GM18867 (cell line): ENCODE measurements around the gene EPSTI1.
"Not testable (repeated sequence)": the region's sequence is repeated elsewhere in the genome, so short reads cannot be mapped to it uniquely, and the experiment has no call there.

Experiments
- ATAC-seq: cut with Tn5 transposase; IDR thresholded peaks from one replicate; pipeline ENCODE4 v1.9.1; 2021; ENCODE audit warnings: mild to moderate bottlenecking, moderate library complexity; ENCODE audit not compliant: unreplicated experiment

The EPSTI1 gene, protein sequence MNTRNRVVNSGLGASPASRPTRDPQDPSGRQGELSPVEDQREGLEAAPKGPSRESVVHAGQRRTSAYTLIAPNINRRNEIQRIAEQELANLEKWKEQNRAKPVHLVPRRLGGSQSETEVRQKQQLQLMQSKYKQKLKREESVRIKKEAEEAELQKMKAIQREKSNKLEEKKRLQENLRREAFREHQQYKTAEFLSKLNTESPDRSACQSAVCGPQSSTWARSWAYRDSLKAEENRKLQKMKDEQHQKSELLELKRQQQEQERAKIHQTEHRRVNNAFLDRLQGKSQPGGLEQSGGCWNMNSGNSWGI

DNA sequence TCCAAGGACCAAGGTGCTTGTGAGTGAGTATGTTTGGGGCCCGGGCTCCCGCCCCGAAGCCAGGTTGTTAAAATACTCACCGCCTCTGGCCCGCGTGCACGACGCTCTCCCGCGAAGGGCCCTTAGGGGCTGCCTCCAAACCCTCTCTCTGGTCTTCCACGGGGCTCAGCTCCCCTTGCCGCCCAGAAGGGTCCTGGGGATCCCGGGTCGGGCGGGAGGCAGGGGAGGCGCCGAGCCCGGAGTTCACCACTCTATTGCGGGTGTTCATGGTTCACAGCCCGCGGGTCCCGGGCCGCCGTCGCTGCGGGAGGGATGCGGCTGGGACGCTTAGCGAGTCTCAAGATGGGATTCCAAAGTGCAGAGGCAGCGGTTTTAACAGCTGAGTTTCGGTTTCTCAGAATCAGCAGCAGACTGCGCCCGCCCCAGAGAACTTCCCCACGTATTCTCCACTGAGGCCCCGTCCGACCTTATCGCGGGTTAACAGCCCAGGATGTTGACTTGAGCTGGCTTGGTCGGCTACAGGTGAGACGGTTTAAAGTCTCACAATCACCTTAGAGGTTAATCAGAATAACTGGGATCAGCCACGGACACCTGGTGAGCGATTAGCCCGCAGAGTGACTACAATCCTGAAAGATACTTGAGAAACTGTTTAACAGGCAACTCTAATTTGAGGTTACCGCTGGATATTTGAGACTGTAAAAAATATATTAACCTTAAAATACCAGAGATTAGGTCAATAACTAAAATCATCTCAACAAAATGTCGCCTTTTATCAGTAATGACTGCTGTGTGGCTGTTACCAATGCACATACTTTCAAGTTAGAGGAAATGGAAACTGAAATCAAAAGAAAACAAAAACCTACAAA lies at the start of gene EPSTI1:
TSS of gene EPSTI1 (minus strand) at position 344 of the 866 bp plus-strand sequence. CDS start at position 268, 76 bp downstream.
- ATAC-seq: peak; percentile 75

DNA sequence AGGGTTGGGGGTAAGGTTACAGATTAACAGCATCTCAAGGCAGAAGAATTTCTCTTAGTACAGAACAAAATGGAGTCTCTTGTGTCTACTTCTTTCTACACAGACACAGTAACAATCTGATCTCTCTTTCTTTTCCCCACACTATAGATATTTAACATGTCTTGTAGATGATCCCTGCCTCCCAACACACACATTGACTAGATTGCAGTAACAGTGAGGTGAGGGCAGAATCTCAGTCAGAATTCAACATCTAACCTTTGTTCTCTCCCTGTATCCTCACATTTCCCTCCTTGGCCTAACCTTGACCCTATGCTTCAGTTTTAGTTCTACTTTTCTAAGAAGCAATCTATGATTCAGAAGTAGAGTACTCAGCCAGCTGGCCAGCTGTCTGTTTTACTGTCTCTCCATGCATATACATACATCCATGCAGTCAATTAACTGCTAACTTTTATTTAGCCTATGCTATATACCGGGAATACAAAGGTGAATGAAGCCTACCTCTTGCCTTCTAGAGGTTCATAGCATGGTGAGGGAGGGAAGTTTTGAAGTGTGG lies 49.4 kb upstream of the EPSTI1 start:
- peak; percentile 69 for ATAC-seq

DNA sequence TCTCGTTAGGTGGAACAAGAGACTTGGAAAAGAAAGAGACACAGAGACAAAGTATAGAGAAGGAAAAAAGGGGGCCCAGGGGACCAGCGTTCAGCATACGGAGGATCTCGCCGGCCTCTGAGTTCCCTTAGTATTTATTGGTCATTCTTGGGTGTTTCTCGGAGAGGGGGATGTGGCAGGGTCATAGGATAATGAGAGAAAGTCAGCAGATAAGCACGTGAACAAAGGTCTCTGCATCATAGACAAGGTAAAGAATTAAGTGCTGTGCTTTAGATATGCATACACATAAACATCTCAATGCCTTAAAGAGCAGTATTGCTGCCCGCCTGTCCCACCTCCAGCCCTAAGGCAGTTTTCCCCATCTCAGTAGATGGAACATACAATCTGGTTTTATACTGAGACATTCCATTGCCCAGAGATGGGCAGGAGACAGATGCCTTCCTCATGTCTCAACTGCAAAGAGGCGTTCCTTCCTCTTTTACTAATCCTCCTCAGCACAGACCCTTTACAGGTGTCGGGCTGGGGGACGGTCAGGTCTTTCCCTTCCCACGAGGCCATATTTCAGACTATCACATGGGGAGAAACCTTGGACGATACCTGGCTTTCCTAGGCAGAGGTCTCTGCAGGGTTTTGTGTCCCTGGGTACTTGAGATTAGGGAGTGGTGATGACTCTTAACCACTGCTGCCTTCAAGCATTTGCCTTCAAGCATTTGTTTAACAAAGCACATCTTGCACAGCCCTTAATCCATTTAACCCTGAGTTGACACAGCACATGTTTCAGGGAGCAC lies 48.7 kb upstream of the EPSTI1 start:
- ATAC-seq: not testable (repeated sequence)

DNA sequence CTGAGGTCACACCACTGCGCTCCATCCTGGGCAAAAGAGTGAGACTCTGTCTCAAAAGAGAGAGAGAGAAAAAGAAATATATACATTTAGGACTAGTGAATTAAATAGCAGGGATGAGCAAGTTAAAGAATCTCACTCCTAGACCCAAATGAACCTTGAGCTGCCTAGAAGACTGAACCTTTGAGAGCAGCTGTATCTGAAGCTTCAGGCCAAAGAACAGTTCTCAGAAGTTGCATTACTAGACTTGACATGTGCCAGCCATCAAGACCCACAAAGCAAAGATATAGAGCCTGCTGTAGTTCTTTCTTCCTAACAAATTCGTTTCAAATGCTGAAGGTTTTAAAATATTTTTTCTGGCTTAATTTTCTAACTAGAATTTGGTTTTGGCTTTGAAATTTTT lies 47.9 kb upstream of the EPSTI1 start:
- no peak for ATAC-seq

DNA sequence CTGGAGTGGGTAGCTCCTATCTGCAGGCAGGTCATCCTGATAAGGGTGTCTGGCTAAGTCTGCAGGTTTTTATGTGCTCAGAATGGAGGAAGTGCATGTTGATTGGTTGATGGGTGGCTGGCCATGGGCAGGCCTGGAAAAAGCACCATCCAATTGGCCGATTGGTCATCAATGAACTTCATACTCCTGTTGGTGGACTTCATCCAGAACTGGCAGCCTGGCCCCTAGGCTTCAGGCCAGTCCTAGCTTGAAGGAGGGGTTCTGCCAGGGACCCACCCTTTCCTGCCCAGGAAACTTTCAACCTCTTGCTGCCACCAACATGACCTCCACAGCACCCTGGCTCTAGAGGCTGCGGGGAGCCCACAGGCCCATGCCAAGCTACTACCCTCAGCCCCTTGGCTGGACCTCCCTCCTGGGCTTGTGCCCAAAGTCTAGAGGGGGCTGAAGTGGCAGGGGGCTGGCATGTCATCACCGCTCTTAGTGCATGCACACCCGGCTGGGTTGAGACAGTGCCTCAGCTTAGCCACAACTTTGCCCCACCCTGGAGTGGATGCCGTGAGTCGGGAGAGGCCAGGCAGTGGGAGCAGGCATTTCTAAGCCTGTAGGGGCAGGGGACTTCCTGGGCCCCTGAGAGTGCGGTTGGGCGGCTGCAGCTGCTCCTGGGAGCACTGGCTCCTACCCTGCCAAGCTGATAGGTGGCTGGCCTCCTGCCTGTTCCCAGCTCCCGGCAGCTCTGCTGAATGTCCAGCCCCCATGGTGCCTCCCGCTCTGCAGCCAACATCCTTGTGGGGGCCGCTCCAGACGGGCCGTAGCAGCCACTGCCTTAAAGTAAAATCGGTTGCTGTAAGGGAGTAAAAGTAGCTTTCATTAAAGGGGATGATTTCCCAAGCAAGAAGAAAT lies 44.6 kb upstream of the EPSTI1 start:
- no peak for ATAC-seq

DNA sequence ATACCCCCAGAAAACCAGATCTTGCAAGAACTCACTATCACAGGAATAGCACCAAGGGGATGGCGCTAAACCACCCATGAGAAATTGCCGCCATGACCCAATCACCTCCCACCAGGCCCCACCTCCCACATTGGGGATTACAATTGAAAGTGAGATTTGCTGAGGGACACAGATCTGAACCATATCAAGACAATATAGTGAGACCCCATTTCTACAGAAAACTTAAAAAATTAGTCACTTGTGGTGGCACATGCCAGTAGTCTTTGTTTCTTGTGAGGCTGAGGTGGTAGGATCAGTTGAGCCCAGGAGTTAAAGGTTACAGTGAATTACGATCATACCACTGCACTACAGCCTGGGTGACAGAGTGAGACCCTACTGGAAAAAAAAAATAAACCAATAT lies 41.0 kb upstream of the EPSTI1 start:
- no peak for ATAC-seq

DNA sequence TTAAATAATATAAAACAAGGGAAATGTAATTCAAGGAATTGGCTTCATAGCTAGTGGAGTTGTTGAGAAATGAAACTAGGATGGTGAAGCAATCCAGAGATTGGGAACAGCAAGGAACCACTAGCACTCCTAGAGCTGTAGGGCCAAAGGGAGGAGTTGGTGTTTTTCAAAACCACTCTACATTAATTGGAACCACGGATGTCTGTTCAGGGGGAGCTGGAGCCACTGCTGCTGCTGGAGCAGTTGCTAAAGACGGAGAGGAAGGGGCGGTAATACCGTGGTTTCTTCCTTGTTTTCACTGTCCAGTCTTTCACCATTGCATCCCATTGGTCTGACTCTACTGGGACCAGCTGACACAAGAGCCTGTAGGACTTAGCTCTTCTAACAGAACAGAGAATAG lies 39.8 kb upstream of the EPSTI1 start:
- ATAC-seq: no peak

DNA sequence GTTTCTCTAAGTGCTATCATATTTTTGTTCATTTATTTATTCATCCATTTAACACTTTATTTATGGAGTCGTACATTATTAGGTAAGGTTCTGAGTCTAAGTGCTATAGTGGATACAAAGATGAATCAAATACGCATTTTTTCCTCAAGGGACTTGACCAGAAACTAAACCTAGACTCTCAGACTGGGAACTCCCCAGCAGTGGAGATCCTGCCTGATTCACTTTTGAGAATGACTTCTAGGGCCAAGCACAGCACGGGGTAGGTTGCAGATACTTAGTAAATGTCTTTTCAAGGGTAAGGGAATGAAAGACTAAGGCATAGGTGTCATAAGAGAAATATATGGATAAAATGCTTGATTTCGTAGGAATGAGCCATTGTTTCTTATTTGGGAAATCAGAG lies 38.5 kb upstream of the EPSTI1 start:
- no peak for ATAC-seq

DNA sequence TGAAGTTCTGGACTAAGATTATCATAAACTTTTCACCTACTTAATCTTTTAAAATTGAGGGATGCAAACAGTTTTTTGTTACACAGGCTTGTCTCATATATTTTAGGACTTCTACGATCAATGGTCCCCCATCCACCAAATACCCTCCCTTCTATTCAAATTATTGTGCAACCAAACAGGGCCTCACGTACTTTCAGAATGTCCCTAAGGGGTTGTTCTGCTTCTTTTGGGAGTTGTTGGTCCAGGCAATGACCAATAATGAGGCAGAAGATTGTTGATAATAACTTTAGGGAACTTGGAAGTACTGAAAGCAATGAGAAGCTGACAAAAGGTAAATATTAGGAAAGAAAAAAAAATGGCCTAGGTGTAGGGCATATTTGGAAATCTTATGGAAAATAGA lies 34.2 kb upstream of the EPSTI1 start:
- no peak for ATAC-seq

DNA sequence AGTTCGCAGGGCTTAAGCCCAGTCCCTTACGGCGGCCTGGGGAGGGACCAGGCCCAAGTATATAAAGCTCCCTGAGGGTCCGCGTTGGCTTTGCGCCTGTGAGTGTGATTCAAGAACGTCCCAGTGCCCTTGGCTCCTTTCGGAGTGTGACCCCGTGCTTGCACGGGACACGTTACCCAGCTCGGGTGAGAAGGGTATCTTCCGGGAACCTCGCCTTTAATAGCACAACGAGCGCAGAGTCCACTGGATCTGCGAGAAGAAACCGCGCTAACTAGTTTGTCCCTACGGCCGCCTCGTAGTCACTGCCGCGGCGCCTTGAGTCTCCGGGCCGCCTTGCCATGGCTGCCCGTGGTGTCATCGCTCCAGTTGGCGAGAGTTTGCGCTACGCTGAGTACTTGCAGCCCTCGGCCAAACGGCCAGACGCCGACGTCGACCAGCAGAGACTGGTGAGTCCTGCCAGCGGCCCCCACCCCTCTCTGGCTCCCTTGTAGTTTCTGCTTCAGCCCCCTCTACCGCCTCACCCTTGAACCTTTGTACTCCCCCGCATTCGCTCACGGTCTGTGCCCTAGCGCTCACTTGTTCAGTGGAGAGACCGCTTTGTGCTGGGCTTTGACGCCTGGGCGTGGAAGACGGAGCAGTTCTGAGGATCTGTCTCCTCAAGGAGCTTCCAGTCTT lies 31.4 kb upstream of the EPSTI1 start, which contains the start of gene DNAJC15:
TSS of gene DNAJC15 (plus strand) at position 298 of the 675 bp plus-strand sequence. CDS start at position 339, 41 bp downstream.
- peak; percentile 87 for ATAC-seq

DNA sequence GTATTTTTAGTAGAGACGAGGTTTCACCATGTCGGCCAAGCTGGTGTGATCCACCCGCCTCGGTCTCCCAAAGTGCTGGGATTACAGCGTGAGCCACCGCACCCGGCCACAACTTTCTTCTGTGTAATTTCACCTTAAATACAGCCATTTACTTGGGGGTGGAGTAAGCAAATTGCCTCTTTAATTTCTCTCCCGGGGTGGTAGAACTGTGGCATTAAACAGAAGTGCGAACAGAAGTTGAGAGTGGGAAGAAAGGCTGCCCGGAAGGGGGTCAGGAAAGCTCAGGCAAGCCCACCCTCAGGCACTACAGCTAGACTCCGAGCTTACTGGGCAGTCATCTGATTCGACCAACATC lies 30.9 kb upstream of the EPSTI1 start:
- ATAC-seq: no peak

DNA sequence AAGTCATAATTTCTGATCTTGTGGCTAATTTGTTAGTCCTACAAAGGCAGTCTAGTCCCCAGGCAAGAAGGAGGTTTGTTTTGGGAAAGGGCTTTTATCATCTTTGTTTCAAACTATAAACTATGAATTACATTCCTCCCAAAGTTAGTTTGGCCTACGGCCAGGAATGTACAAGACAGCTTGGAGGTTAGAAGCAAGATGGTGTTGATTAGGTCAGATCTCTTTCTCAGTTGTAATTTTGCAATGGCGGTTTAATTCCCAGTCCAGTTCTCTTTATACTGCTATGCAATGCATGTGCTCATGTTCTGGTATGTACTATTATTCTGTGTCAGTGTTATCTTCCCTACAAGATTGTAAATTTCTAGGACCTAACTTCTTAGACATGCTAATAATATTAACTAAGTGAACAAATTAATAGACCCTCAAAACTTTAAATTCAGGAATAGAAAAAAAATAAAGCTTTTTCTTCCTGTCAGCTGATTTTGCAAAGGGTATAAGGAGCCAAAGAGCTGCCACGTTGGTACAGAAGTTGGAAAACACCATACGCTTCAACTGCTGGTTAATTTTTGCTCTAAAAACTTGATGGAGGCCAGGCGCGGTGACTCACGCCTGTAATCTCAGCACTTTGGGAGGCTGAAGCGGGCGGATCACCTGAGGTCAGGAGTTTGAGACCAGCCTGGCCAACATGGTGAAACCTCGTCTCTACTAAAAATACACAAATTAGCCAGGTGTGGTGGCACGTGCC lies 30.1 kb upstream of the EPSTI1 start:
- no peak for ATAC-seq

DNA sequence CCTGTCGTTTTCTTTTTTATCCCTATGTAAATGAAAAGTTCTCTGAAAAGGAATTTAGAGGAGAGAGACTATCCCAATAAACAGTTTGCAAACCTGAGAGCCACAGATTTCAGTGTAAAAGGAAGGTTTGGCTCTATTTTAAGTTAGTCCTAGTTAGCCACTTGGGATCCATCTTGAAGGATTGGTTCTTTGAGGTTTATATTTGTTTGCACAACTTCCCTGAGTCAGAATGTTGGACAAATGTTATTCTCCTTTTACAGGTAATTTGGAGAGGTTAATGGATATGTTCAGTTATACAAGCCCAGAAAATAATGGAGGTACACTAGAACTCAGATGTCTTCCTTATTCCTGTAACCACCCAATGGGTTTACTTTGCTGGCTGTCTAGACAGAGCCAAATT lies 28.8 kb upstream of the EPSTI1 start:
- ATAC-seq: no peak

DNA sequence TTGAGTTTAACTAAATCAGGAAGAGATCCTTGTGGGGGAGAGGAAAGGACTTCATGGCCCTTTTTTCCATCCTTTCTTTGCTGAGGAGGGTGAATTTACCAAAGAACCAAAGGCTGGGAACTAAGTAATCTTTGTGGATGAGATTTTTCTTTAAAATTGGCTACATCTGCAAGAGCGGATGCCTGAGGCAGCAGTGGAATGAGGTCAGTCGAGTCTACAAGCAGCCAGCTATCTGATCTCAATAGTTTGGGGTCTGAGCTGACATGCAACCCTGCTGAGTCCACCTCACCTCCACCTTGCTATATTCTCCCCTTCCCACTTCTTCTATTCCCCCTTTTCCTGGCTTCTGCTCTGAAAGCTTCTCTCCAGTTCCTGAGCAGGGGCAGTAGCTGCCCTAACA lies 27.8 kb upstream of the EPSTI1 start:
- ATAC-seq: no peak

DNA sequence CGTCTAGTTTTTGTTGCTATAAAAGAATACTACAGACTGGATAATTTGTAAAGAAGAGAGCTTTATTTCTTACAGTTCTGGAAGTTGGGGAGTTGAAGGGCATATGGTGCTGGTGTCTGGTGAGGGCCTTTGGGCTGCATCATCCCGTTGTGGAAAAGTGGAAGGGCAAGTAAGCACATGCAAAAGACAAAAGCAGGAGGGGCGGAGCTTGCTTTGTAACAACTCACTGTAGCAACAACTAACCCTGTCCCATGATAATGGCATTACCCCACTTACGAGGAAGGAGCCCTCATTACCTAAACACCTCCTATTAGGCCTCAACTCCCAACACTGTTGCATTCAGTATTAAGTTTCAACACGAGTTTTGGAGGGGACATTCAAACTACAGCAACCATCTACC lies 24.2 kb upstream of the EPSTI1 start:
- no peak for ATAC-seq

DNA sequence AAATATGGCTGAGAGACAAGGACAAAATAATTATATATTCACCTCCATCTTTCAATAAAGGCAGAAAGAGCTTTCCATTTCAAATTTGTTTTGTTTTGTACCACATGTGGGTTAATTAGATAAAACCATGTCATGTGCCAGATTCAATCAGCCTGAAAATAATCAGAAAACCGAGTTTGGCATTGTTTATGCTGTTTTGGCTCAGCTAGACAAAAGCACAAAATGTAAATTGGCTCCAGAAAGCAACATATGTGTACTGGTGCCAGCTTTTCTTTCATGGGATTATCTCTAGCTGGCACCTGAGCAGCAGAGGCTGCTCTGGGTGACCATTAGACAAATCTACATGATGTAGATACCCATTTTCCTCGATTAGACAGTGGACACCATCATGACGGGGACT lies 22.1 kb upstream of the EPSTI1 start:
- no peak for ATAC-seq

DNA sequence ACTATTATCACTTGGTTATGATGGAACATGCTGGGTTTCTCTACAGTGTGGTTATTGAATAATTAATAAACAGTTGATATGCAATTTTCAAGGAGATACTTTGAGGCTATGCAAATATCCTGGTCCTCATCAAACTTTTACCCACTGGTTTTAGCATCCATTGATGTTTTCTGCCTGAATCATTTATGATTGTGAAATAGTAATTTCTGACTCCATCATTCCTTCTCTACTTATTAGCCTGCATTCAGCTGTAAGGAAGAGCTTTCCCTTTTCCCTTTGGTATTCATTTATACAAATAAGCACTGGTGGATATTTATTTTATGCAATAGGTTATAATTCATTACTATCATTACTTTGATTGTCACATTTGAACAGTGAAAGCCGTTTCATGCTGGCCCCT lies 17.5 kb upstream of the EPSTI1 start:
- ATAC-seq: no peak

DNA sequence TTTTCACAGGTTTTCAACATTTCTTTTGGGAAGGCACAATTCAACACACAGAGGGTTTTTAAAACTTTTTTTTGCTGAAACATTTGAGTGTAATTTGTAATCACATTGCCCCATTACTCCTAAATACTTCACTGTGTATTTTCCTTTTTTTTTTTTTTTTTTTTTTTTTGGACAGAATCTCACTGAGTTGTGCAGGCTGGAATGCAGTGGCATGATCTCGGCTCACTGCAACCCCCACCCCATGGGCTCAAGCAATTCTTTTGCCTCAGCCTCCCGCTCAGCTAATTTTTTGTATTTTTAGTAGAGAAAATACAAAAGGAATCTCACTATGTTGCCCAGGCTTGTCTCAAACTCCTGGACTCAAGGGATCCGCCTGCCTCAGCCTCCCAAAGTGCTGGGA lies 16.6 kb upstream of the EPSTI1 start:
- ATAC-seq: no peak
